ENCODE results near the gene VTI1A. TPM values are rescaled to one million over a fixed set of nuclear protein-coding genes. Genes with fewer than 3 reads are reported as not detected.
"Not testable (repeated sequence)": the region's sequence is repeated elsewhere in the genome, so short reads cannot be mapped to it uniquely, and the experiment has no call there.

Gene VTI1A
- total and polyA plus RNA-seq, 4 donors, result 5.5 to 26.9 (median 13.1) TPM

GRCh38 chr10:112456533-112456932 lies 9.5 kb downstream of the VTI1A start (continued):
- no peak for TF ChIP-seq TAF1 (conservative IDR thresholded peaks at IDR 0.05)

GRCh38 chr10:112460366-112460765 lies 13.4 kb downstream of the VTI1A start:
- no peaks in the 10 kb centered on the region for H3K27me3 ChIP-seq (ENCODE audit: control insufficient read depth in 4 of 4, insufficient read depth in 4 of 4, low read length in 3 of 4)
- no peaks in the 10 kb centered on the region for H3K9me3 ChIP-seq (ENCODE audit: control insufficient read depth in 4 of 4, low read length in 3 of 4)
- peaks cover 0 to 11% (median 7%) of the 10 kb centered on the region in 4 donors for H3K36me3 ChIP-seq (ENCODE audit: control insufficient read depth in 4 of 4, insufficient read depth in 3 of 4, low read depth in 1 of 4, low read length in 3 of 4)
- no peak overlapping the region for H3K27ac ChIP-seq (ENCODE audit: low read depth in 1 of 2, low read length in 2 of 2)
- TF ChIP-seq HNF4G (IDR thresholded peaks at IDR 0.05) (no peak), JUND (IDR thresholded peaks at IDR 0.05) (no peak), RAD21 (IDR thresholded peaks at IDR 0.05) (no peak), TAF1 (conservative IDR thresholded peaks at IDR 0.05) (no peak)
- H3K4me3 ChIP-seq (ENCODE audit: low read depth in 1 of 3, low read length in 3 of 3), result no peak overlapping the region
- no peak overlapping the region for H3K9ac ChIP-seq (ENCODE audit: low read depth in 1 of 2, low read length in 2 of 2)
- WGBS, result 98% methylated on average over 2 of the region's 2 CpGs
- H3K4me1 ChIP-seq (ENCODE audit: control insufficient read depth in 4 of 4, insufficient read depth in 4 of 4, low read length in 3 of 4), result no peaks in the 10 kb centered on the region
- no peak for DNase-seq (ENCODE audit: low spot score)

- TF ChIP-seq HNF4G (IDR thresholded peaks at IDR 0.05) (no peak), FOXA1 (IDR thresholded peaks at IDR 0.05) (no peak), EGR1 (IDR thresholded peaks at IDR 0.05; ENCODE audit: low read depth in 2 of 2) (no peak), SP1 (IDR thresholded peaks at IDR 0.05) (no peak), REST (IDR thresholded peaks at IDR 0.05) (no peak), CTCF (IDR thresholded peaks at IDR 0.05; ENCODE audit: low read depth, low read length, missing input control) (no peak), RXRA (IDR thresholded peaks at IDR 0.05) (no peak), GABPA (IDR thresholded peaks at IDR 0.05 in 1 of 2, conservative IDR thresholded peaks at IDR 0.05 in 1 of 2) (no peak), ZBTB33 (IDR thresholded peaks at IDR 0.05) (no peak), HNF4A (conservative IDR thresholded peaks at IDR 0.05) (no peak), MAX (IDR thresholded peaks at IDR 0.05) (no peak)
- no peaks in the 10 kb centered on the region for H3K4me1 ChIP-seq (ENCODE audit: control insufficient read depth in 4 of 4, insufficient read depth in 4 of 4, low read length in 3 of 4)
- H3K27ac ChIP-seq (ENCODE audit: low read depth in 1 of 2, low read length in 2 of 2), result no peak overlapping the region
- H3K9ac ChIP-seq (ENCODE audit: low read depth in 1 of 2, low read length in 2 of 2), result no peak overlapping the region
- WGBS, result over 99% methylated on average over 4 of the region's 4 CpGs
- H3K27me3 ChIP-seq (ENCODE audit: control insufficient read depth in 4 of 4, insufficient read depth in 4 of 4, low read length in 3 of 4), result no peaks in the 10 kb centered on the region
- no peaks in the 10 kb centered on the region for H3K9me3 ChIP-seq (ENCODE audit: control insufficient read depth in 4 of 4, low read length in 3 of 4)
- no peak for DNase-seq (ENCODE audit: low spot score)
- H3K4me3 ChIP-seq (ENCODE audit: low read depth in 1 of 3, low read length in 3 of 3), result no peak overlapping the region
- peaks cover 0 to 16% (median 10%) of the 10 kb centered on the region in 4 donors for H3K36me3 ChIP-seq (ENCODE audit: control insufficient read depth in 4 of 4, insufficient read depth in 3 of 4, low read depth in 1 of 4, low read length in 3 of 4)
Measured at GRCh38 chr10:112461029-112461887, 14.2 kb downstream of the VTI1A start.

- not testable (repeated sequence) for H3K27ac ChIP-seq (ENCODE audit: low read depth in 1 of 2, low read length in 2 of 2); H3K4me1 ChIP-seq (ENCODE audit: control insufficient read depth in 4 of 4, insufficient read depth in 4 of 4, low read length in 3 of 4); H3K9me3 ChIP-seq (ENCODE audit: control insufficient read depth in 4 of 4, low read length in 3 of 4); DNase-seq (ENCODE audit: low spot score); H3K27me3 ChIP-seq (ENCODE audit: control insufficient read depth in 4 of 4, insufficient read depth in 4 of 4, low read length in 3 of 4); H3K4me3 ChIP-seq (ENCODE audit: low read depth in 1 of 3, low read length in 3 of 3); H3K9ac ChIP-seq (ENCODE audit: low read depth in 1 of 2, low read length in 2 of 2)
- WGBS, result over 99% methylated on average over 5 of the region's 5 CpGs
- H3K36me3 ChIP-seq (ENCODE audit: control insufficient read depth in 4 of 4, insufficient read depth in 3 of 4, low read depth in 1 of 4, low read length in 3 of 4), result peaks cover 0 to 23% (median 12%) of the 10 kb centered on the region in 4 donors
Measured at GRCh38 chr10:112464074-112464473, 17.1 kb downstream of the VTI1A start.

All from liver (tissue), 9 donors.